Endodermal cell (in vitro differentiated cells): Measurements from ENCODE around the gene LRRC2. TPM values are rescaled to one million over a fixed set of nuclear protein-coding genes. Genes with fewer than 3 reads are reported as not detected.
A peak's percentile ranks its signal among the peaks of the same experiment; 100 is the strongest.

Experiments used
- DNase-seq: peaks from one replicate; pipeline ENCODE4 v3.0.0-alpha.2; 2017
- H3K27ac ChIP-seq: 2 replicates; pipeline ENCODE4 v1.5.1; 2013; ENCODE audit warnings: mild to moderate bottlenecking, low read depth, low read length, moderate library complexity
- H3K27me3 ChIP-seq: 2 replicates; pipeline ENCODE4 v1.6.1; 2013; ENCODE audit warnings: mild to moderate bottlenecking, low read length, moderate library complexity; ENCODE audit not compliant: insufficient read depth, control insufficient read depth, poor library complexity, severe bottlenecking
- H3K36me3 ChIP-seq: 2 replicates; pipeline ENCODE4 v1.7.0; 2013; ENCODE audit warnings: mild to moderate bottlenecking, low read length, moderate library complexity; ENCODE audit not compliant: control insufficient read depth, insufficient read depth
- H3K4me1 ChIP-seq: one replicate; pipeline ENCODE4 v1.7.0; 2013; ENCODE audit warnings: low read length; ENCODE audit not compliant: control insufficient read depth, insufficient read depth
- H3K4me3 ChIP-seq: 2 replicates; pipeline ENCODE4 v1.5.1; 2013; ENCODE audit warnings: mild to moderate bottlenecking, low read length, moderate library complexity
- H3K9ac ChIP-seq: 2 replicates; pipeline ENCODE4 v1.6.1; 2013; ENCODE audit warnings: mild to moderate bottlenecking, low read length, moderate library complexity; ENCODE audit not compliant: poor library complexity, severe bottlenecking; ENCODE audit errors: extremely low read depth
- H3K9me3 ChIP-seq: 2 replicates; pipeline ENCODE4 v1.6.1; 2013; ENCODE audit warnings: mild to moderate bottlenecking, low read length, moderate library complexity; ENCODE audit not compliant: control insufficient read depth
- H3K27ac Mint-ChIP-seq: 2 replicates; pipeline ENCODE4 v1.8.0; 2020; ENCODE audit warnings: mixed read lengths
- H3K27me3 Mint-ChIP-seq: 2 replicates; pipeline ENCODE4 v1.8.0; 2021; ENCODE audit warnings: mild to moderate bottlenecking, mixed read lengths; ENCODE audit not compliant: insufficient read depth
- H3K36me3 Mint-ChIP-seq: 2 replicates; pipeline ENCODE4 v1.8.0; 2020; ENCODE audit warnings: low read depth, mixed read lengths
- H3K4me1 Mint-ChIP-seq: 2 replicates; pipeline ENCODE4 v1.8.0; 2020; ENCODE audit warnings: mixed read lengths
- H3K4me3 Mint-ChIP-seq: 2 replicates; pipeline ENCODE4 v1.8.0; 2020; ENCODE audit warnings: mild to moderate bottlenecking, moderate library complexity, mixed read lengths
- H3K9me3 Mint-ChIP-seq: 2 replicates; pipeline ENCODE4 v1.8.0; 2020; ENCODE audit warnings: mild to moderate bottlenecking, mixed read lengths
- WGBS, 2 experiments: methylation state at CpG; one replicate each; pipeline versions ENCODE4 v1.1.5 to v1.1.7; 2013; ENCODE audit warnings: missing lambda C conversion rate in 2 of 2, mixed read lengths in 1 of 2; ENCODE audit not compliant: insufficient coverage in 1 of 2, insufficient read length in 1 of 2; 5-methylcytosine and 5-hydroxymethylcytosine counted together
- total RNA-seq, 2 donors: library from RNA; stranded (reverse); fragmentation: NEBNext Ultra II Directional in 1 of 2; extraction: Animal tissue kit (Norgen Biotek cat#: 25700) in 1 of 2; gene quantifications; 2 replicates in 1 of 2; 3 replicates in 1 of 2; pipeline ENCODE4 v1.2.1, GENCODE V29; 2021
- TF ChIP-seq, protein P1 (sequence below): fragments of 200-600 bp; sonication (generic); conservative IDR thresholded peaks from 2 replicates; pipeline ENCODE4 v1.5.0; 2021; ENCODE audit warnings: antibody characterized with exemption, mild to moderate bottlenecking

Gene LRRC2
- total RNA-seq, 2 donors from 2014 or later: 8.9 to 10.2 TPM

- H3K9me3 ChIP-seq: no peaks in the 10 kb centered on the region
- no peaks in the 10 kb centered on the region for H3K36me3 ChIP-seq
- no peak overlapping the region for H3K4me3 ChIP-seq
- Mint-ChIP-seq H3K27me3 (no peaks in the 10 kb centered on the region), H3K4me3 (no peak overlapping the region), H3K9me3 (peaks cover 5% of the 10 kb centered on the region), H3K36me3 (no peaks in the 10 kb centered on the region), H3K27ac (no peak overlapping the region), H3K4me1 (peaks cover 16% of the 10 kb centered on the region)
- DNase-seq: no peak
- H3K9ac ChIP-seq: no peak overlapping the region
- WGBS, 2 experiments: 91 to 100% methylated on average over 2 to 6 of the region's 6 CpGs
- H3K27me3 ChIP-seq: no peaks in the 10 kb centered on the region
- H3K27ac ChIP-seq: no peak overlapping the region
- TF ChIP-seq, protein P1, sequence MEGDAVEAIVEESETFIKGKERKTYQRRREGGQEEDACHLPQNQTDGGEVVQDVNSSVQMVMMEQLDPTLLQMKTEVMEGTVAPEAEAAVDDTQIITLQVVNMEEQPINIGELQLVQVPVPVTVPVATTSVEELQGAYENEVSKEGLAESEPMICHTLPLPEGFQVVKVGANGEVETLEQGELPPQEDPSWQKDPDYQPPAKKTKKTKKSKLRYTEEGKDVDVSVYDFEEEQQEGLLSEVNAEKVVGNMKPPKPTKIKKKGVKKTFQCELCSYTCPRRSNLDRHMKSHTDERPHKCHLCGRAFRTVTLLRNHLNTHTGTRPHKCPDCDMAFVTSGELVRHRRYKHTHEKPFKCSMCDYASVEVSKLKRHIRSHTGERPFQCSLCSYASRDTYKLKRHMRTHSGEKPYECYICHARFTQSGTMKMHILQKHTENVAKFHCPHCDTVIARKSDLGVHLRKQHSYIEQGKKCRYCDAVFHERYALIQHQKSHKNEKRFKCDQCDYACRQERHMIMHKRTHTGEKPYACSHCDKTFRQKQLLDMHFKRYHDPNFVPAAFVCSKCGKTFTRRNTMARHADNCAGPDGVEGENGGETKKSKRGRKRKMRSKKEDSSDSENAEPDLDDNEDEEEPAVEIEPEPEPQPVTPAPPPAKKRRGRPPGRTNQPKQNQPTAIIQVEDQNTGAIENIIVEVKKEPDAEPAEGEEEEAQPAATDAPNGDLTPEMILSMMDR: no peak
- H3K4me1 ChIP-seq: no peaks in the 10 kb centered on the region
Measured at GRCh38 chr3:46498916-46499519, 67.1 kb downstream of the LRRC2 start.

DNA sequence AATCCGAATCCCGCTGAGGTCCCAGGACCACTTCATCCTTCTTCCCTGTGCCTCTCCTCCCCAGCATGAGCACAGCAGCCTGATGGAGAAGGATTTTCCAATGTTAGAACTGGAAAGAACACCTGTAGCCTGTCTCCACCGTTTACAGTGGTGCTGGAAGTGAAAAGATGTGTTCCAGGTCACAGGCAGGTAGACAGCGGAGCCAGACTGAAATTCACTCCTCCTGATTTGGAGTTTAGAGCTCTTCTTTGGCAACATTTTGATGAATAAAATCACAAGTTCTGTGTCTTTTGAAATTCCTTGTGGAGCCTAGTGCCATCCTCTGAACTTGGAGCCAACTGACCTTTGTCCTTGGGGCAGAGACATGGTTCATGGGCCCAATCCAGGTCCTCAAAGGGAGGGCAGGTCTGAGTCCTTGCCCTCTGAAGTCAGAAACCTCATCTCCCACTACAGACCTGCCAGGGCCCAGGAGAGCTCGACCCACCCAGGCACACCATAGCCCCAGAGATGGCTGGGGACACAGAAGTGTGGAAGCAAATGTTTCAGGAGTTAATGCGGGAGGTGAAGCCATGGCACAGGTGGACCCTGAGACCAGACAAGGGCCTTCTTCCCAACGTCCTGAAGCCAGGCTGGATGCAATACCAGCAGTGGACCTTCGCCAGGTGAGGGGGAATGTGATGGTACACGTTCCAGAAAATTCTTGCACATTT is 68.4 kb downstream of the LRRC2 start, which contains the start of gene RTP3:
RTP3 (plus strand) TSS at position 421 of the 710 bp plus-strand sequence; CDS start at position 508, 87 bp downstream.
- peaks cover 15% of the 10 kb centered on the region for H3K9me3 Mint-ChIP-seq
- H3K4me1 ChIP-seq: no peaks in the 10 kb centered on the region
- peaks cover 13% of the 10 kb centered on the region for H3K4me1 Mint-ChIP-seq
- peaks cover 3% of the 10 kb centered on the region for H3K27me3 Mint-ChIP-seq
- H3K4me3 Mint-ChIP-seq: no peak within 1 kb of the TSS
- no peaks in the 10 kb centered on the region for H3K36me3 ChIP-seq
- H3K4me3 ChIP-seq: no peak within 1 kb of the TSS
- H3K36me3 Mint-ChIP-seq: peaks cover 4% of the 10 kb centered on the region
- WGBS, 2 experiments: 94% methylated on average over 6 to 9 of the region's 9 CpGs
- H3K27ac ChIP-seq: no peak within 1 kb of the TSS
- DNase-seq: no peak
- no peaks in the 10 kb centered on the region for H3K9me3 ChIP-seq
- TF ChIP-seq, protein P1: no peak
- no peak within 1 kb of the TSS for H3K27ac Mint-ChIP-seq
- no peak within 1 kb of the TSS for H3K9ac ChIP-seq
- no peaks in the 10 kb centered on the region for H3K27me3 ChIP-seq

GRCh38 chr3:46496746-46497555 is 69.2 kb downstream of the LRRC2 start:
- no peaks in the 10 kb centered on the region for H3K9me3 ChIP-seq
- no peak overlapping the region for H3K4me3 ChIP-seq
- Mint-ChIP-seq H3K9me3 (peaks cover 16% of the 10 kb centered on the region), H3K36me3 (peaks cover 4% of the 10 kb centered on the region), H3K4me1 (peaks cover 11% of the 10 kb centered on the region), H3K4me3 (no peak overlapping the region), H3K27me3 (peaks cover 3% of the 10 kb centered on the region), H3K27ac (no peak overlapping the region)
- TF ChIP-seq, protein P1: peak; percentile 84
- H3K36me3 ChIP-seq: no peaks in the 10 kb centered on the region
- H3K4me1 ChIP-seq: no peaks in the 10 kb centered on the region
- no peak overlapping the region for H3K27ac ChIP-seq
- DNase-seq: peak; percentile 82
- WGBS, 2 experiments: 82 to 89% methylated on average over 6 to 9 of the region's 9 CpGs
- no peaks in the 10 kb centered on the region for H3K27me3 ChIP-seq
- H3K9ac ChIP-seq: no peak overlapping the region
